ENCODE results near the gene LINGO1. TPM values are rescaled to one million over a fixed set of nuclear protein-coding genes. Genes with fewer than 3 reads are reported as not detected.

Gene LINGO1
- total RNA-seq, 1 experiment from 2014 or later, result not detected

- no peak for DNase-seq (ENCODE audit: low read depth)
Measured at GRCh38 chr15:77569729-77570125, 63.0 kb downstream of the LINGO1 start.

DNA sequence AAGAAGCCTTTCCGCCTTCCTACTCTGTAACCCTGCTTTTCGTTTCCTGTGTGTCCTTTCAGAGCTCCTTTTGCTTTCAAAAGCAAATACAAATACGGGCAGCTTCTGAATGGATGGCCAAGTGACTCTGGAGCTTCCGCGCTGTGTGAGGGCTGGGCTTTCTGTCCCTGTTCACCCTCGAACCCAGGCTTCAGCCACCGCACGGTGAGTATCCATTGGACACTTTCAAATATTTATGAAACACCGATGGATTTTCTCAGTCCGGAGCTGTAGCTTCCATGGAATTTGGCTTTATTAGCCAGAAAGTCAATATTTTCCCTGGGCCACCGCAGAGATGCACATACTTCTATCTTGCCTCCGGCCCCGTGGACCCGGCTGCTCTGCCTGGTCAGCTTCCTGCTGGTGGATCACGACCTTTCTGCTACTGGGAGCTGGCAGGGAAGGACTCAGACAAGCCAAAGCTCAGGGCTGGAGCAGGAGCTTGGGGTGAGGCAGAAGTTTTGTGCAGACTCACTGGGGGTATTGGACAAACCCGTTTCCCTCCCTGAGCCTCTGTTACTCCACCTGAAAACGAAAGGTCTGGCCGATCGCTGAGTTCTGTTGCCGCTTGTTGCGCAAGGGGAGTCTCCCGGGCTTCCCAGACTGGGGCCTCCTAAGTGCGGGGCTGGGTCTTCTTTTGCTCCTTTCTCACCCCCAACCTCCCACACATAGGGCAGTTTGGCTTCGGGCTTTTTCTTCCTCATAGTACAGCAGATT is 63.6 kb downstream of the LINGO1 start:
- DNase-seq (ENCODE audit: low read depth), result peak; percentile 60

GRCh38 chr15:77568014-77568972 is 64.4 kb downstream of the LINGO1 start:
- no peak for DNase-seq (ENCODE audit: low read depth)

- DNase-seq (ENCODE audit: low read depth), result no peak
Measured at GRCh38 chr15:77567202-77567601, 65.5 kb downstream of the LINGO1 start.

DNA sequence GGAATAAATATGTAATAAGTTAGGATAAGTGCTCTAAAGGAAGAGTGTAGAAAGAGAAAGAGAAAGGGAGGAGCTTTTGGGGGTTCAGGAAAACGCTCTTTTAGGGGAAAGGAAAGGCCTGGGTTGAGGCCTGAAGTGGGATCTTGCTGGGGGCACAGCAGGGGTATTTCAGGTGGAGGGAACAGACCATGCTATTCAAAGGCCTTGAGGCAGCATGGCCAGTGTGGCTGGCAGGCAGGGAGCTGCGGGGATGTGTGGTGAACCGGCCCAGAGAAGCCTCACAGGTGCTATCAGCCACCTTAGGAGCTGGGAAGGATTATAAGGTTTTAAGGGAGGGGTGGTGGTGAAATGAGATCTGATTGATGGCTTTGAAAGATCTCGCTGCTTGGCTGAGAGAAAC is 66.6 kb downstream of the LINGO1 start:
- DNase-seq (ENCODE audit: low read depth), result no peak

DNA sequence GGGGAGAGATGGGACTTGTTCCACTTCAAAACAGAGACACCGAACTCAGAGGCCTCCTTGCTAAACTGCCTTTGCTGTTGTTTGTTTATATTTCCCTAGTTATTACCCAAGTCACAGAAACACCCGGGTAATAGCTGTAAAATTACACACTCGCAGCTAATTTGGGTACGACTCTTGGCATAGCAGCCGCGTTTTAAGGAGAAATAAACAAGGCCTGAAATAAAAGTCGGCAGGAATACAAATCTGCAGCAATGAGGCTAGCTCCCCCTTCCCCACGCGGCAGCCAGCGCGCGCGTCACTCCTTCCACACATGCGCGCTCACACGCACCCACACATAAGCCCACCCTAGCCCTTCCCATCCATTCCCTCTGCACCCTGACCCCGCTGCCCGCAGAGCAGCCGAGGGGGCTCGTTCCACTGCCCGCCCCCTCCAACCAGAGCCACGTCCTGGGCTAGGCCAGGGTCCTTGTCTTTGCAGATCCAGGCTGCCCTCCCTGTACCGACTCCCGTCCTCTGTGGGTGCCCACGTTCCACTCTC is 67.3 kb downstream of the LINGO1 start:
- DNase-seq (ENCODE audit: low read depth), result no peak

DNA sequence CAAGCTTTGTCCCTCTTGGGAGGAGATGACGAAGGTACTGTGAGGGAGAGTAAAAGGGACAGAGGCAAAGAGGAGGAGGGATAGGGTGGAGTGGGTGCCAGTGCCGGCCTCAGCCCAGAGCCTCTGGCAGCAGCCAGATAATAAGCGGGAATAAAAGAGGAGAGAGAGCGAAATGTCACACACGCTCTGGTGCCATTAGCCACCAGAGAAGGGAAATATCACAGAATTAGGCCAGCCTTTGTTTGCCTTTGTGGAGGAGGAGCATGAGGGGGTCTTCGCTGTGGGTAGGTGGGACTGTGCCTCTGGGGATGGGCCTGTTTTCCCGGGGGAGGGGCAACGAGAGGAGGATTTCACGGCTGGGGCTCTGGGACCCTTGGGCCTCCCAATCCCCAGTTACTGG is 67.8 kb downstream of the LINGO1 start:
- no peak for DNase-seq (ENCODE audit: low read depth)

DNA sequence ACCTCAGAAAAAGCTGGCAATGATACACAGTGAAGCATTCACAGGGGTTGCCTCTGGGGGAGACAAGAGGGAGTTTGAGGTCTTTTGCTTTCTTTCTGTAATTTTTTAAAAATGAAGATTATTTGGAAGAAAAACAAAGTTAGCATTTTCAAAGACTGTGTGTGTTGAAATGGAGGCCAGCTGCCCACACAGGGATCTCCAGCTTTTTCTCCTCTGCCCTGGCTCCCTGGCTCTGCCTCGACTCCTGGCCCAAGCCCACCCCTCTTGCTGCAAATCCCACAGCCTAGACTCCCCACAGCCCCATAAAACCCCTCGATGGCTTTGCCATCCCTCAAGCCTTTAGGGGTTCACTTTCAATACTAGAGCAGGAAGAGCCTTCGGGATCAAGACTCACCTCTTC is 68.4 kb downstream of the LINGO1 start:
- DNase-seq (ENCODE audit: low read depth), result no peak

DNA sequence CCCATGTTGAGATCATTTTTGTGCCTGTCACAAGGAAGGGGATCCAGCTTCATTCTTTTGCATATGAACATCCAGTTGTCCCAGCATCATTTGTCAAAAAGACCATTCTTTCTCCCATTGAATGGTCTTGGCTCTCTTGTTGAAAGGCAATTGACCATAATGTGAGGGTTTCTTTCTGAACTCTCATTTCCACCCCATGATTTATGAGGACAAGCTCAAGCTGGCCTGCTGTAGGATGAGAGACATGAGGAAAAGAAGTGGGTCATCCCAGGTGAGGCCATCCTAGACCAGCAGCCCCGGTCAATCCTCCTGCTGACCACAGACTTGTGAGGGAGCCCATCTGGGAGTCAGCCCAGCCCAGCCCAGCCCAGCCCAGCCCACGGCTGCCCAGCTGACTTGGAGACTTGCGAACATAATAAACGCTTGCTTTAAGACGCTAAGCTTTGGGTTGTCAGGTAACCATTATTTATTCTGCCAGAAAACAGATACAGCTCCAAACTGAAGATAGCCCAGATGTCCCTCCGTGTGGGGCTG is 69.0 kb downstream of the LINGO1 start:
- DNase-seq (ENCODE audit: low read depth), result no peak

Other genes starting within 250 kb of the LINGO1 start
- gene PEAK1, start 212.8 kb downstream of the LINGO1 start, total RNA-seq (2014; rRNA removed; shearing (Covaris generic)), result 13.5 and 21.4 TPM in 2 replicates
- gene HMG20A, start 212.0 kb downstream of the LINGO1 start, total RNA-seq (2014; rRNA removed; shearing (Covaris generic)), result 28.4 and 37.8 TPM in 2 replicates